Neural progenitor cell (in vitro differentiated cells): Measurements from ENCODE around the gene LHFPL2. TPM values are rescaled to one million over a fixed set of nuclear protein-coding genes. Genes with fewer than 3 reads are reported as not detected.

Experiments used
- DNase-seq: peaks from one replicate; pipeline ENCODE4 v3.0.0-alpha.2; 2016; ENCODE audit warnings: low spot score
- H2AFZ ChIP-seq: fragments of 200-600 bp; sonication (generic); replicated peaks from 2 replicates; pipeline ENCODE4 v1.6.1; 2016; ENCODE audit warnings: antibody characterized with exemption
- H3F3A ChIP-seq: fragments of 200-600 bp; sonication (generic); 2 replicates; pipeline ENCODE4 v1.6.1; 2016; ENCODE audit warnings: antibody characterized with exemption, low read depth
- H3K27ac ChIP-seq: fragments of 200-600 bp; sonication (generic); 2 replicates; pipeline ENCODE4 v1.5.1; 2016; ENCODE audit warnings: mild to moderate bottlenecking
- H3K27me3 ChIP-seq: fragments of 200-600 bp; sonication (generic); 2 replicates; pipeline ENCODE4 v1.6.1; 2016; ENCODE audit warnings: mild to moderate bottlenecking, moderate library complexity
- H3K36me3 ChIP-seq: fragments of 200-600 bp; sonication (generic); 2 replicates; pipeline ENCODE4 v1.5.1; 2016
- H3K4me1 ChIP-seq: fragments of 200-600 bp; sonication (generic); 2 replicates; pipeline ENCODE4 v1.6.1; 2016; ENCODE audit warnings: mixed run types
- H3K4me2 ChIP-seq: fragments of 200-600 bp; sonication (generic); 2 replicates; pipeline ENCODE4 v1.6.1; 2016
- H3K4me3 ChIP-seq: fragments of 200-600 bp; sonication (generic); 2 replicates; pipeline ENCODE4 v1.5.1; 2016
- H3K79me2 ChIP-seq: fragments of 200-600 bp; sonication (generic); 2 replicates; pipeline ENCODE4 v1.6.1; 2016; ENCODE audit warnings: low read depth
- H3K9ac ChIP-seq: fragments of 200-600 bp; sonication (generic); 2 replicates; pipeline ENCODE4 v1.6.1; 2016
- H3K9me3 ChIP-seq: fragments of 200-600 bp; sonication (generic); 2 replicates; pipeline ENCODE4 v1.5.1; 2016; ENCODE audit warnings: low read depth
- H4K20me1 ChIP-seq: fragments of 200-600 bp; sonication (generic); 2 replicates; pipeline ENCODE4 v1.6.1; 2016; ENCODE audit warnings: low read depth
- H3K27ac Mint-ChIP-seq: 3 replicates; pipeline ENCODE4 v1.8.0; 2021; ENCODE audit warnings: mixed read lengths
- H3K27me3 Mint-ChIP-seq: 2 replicates; pipeline ENCODE4 v1.8.0; 2022; ENCODE audit warnings: low read depth, mild to moderate bottlenecking, inconsistent platforms, moderate library complexity, mixed read lengths; ENCODE audit not compliant: insufficient read depth
- H3K36me3 Mint-ChIP-seq: 3 replicates; pipeline ENCODE4 v1.8.0; 2021; ENCODE audit warnings: mixed read lengths
- H3K4me1 Mint-ChIP-seq: 3 replicates; pipeline ENCODE4 v1.8.0; 2021; ENCODE audit warnings: mixed read lengths
- H3K4me3 Mint-ChIP-seq: 3 replicates; pipeline ENCODE4 v1.8.0; 2021; ENCODE audit warnings: mild to moderate bottlenecking, moderate library complexity, mixed read lengths
- H3K9me3 Mint-ChIP-seq: 3 replicates; pipeline ENCODE4 v1.8.0; 2020; ENCODE audit warnings: mixed read lengths
- CTCF ChIP-seq: fragments of 200-600 bp; sonication (generic); IDR thresholded peaks from 2 replicates; pipeline ENCODE4 v1.5.1; 2017; ENCODE audit warnings: antibody characterized with exemption, mild to moderate bottlenecking
- EZH2 ChIP-seq: fragments of 200-600 bp; sonication (generic); IDR thresholded peaks from 2 replicates; pipeline ENCODE4 v1.6.1; 2017; ENCODE audit warnings: antibody characterized with exemption, mild to moderate bottlenecking, moderate library complexity
- EZH2phosphoT487 ChIP-seq: fragments of 200-600 bp; sonication (generic); IDR thresholded peaks from 2 replicates; pipeline ENCODE4 v1.6.1; 2017; ENCODE audit warnings: antibody characterized with exemption
- total RNA-seq: library from RNA; depleted of rRNA; stranded (reverse); fragments of >200 nt; gene quantifications from 2 replicates; pipeline ENCODE4 v1.2.3, GENCODE V29; 2015; ENCODE audit warnings: low replicate concordance

Gene LHFPL2
- total RNA-seq, 1 donor from 2014 or later = 21.1 TPM

- Histone ChIP-seq H3K9ac (no peak overlapping the region), H2AFZ (no peak overlapping the region), H3K4me1 (peaks cover 3% of the 10 kb centered on the region), H3K27me3 (no peaks in the 10 kb centered on the region), H3K36me3 (no peaks in the 10 kb centered on the region), H3F3A (peaks cover under 1% of the 10 kb centered on the region), H3K4me2 (no peak overlapping the region), H3K27ac (no peak overlapping the region), H3K79me2 (no peaks in the 10 kb centered on the region), H4K20me1 (peaks cover 13% of the 10 kb centered on the region), H3K4me3 (no peak overlapping the region), H3K9me3 (no peaks in the 10 kb centered on the region)
- Mint-ChIP-seq H3K36me3 (peaks cover 19% of the 10 kb centered on the region), H3K4me3 (no peak overlapping the region), H3K27ac (no peak overlapping the region), H3K27me3 (no peaks in the 10 kb centered on the region), H3K9me3 (no peaks in the 10 kb centered on the region), H3K4me1 (peaks cover 26% of the 10 kb centered on the region)
- TF ChIP-seq EZH2 (no peak), EZH2phosphoT487 (no peak), CTCF (no peak)
- DNase-seq = no peak
Measured at GRCh38 chr5:78605611-78606010, 43.0 kb downstream of the LHFPL2 start.

- no peak overlapping the region for H3K27ac ChIP-seq
- Mint-ChIP-seq H3K9me3 (no peaks in the 10 kb centered on the region), H3K27ac (no peak overlapping the region), H3K36me3 (peaks cover 21% of the 10 kb centered on the region), H3K4me3 (no peak overlapping the region), H3K27me3 (no peaks in the 10 kb centered on the region), H3K4me1 (peaks cover 19% of the 10 kb centered on the region)
- H3K79me2 ChIP-seq = no peaks in the 10 kb centered on the region
- no peak overlapping the region for H3K4me3 ChIP-seq
- no peaks in the 10 kb centered on the region for H3K4me1 ChIP-seq
- peaks cover 5% of the 10 kb centered on the region for H4K20me1 ChIP-seq
- no peaks in the 10 kb centered on the region for H3K9me3 ChIP-seq
- no peaks in the 10 kb centered on the region for H3F3A ChIP-seq
- no peak overlapping the region for H3K4me2 ChIP-seq
- H3K36me3 ChIP-seq = no peaks in the 10 kb centered on the region
- H2AFZ ChIP-seq = no peak overlapping the region
- no peak for TF ChIP-seq EZH2phosphoT487
- TF ChIP-seq EZH2 = no peak
- TF ChIP-seq CTCF = no peak
- no peaks in the 10 kb centered on the region for H3K27me3 ChIP-seq
- no peak overlapping the region for H3K9ac ChIP-seq
- DNase-seq = no peak
Measured at GRCh38 chr5:78604689-78605285, 43.8 kb downstream of the LHFPL2 start.

GRCh38 chr5:78603636-78604175 is 44.9 kb downstream of the LHFPL2 start:
- no peaks in the 10 kb centered on the region for H3K36me3 ChIP-seq
- H3K4me3 ChIP-seq = no peak overlapping the region
- no peak for DNase-seq
- H3K27me3 Mint-ChIP-seq = no peaks in the 10 kb centered on the region
- H3K4me1 ChIP-seq = no peaks in the 10 kb centered on the region
- peaks cover 16% of the 10 kb centered on the region for H3K4me1 Mint-ChIP-seq
- H3K4me2 ChIP-seq = no peak overlapping the region
- H3K27ac ChIP-seq = no peak overlapping the region
- no peaks in the 10 kb centered on the region for H3K9me3 ChIP-seq
- H3K4me3 Mint-ChIP-seq = no peak overlapping the region
- TF ChIP-seq EZH2 (no peak), CTCF (no peak), EZH2phosphoT487 (no peak)
- no peaks in the 10 kb centered on the region for H3F3A ChIP-seq
- no peak overlapping the region for H3K27ac Mint-ChIP-seq
- H3K27me3 ChIP-seq = no peaks in the 10 kb centered on the region
- H3K36me3 Mint-ChIP-seq = peaks cover 22% of the 10 kb centered on the region
- H2AFZ ChIP-seq = no peak overlapping the region
- peaks cover 4% of the 10 kb centered on the region for H4K20me1 ChIP-seq
- H3K79me2 ChIP-seq = no peaks in the 10 kb centered on the region
- H3K9ac ChIP-seq = no peak overlapping the region
- H3K9me3 Mint-ChIP-seq = peaks cover 3% of the 10 kb centered on the region
